K562 (cell line): ENCODE data around the gene ARHGAP10.

Experiments
- CHD4 ChIP-seq: fragments of 200-600 bp; sonication (generic); IDR thresholded peaks from 3 replicates; pipeline ENCODE4 v1.6.1; 2012; ENCODE audit warnings: low read depth, mild to moderate bottlenecking, mixed read lengths, low read length, inconsistent platforms; ENCODE audit not compliant: insufficient read depth, insufficient replicate concordance, poor library complexity, severe bottlenecking
- FOXP1 ChIP-seq: sonication (generic); formaldehyde crosslinking; IDR thresholded peaks from 2 replicates; pipeline ENCODE4 v1.8.0; 2022; ENCODE audit warnings: mild to moderate bottlenecking, missing genetic modification reagents
- NR2C2 ChIP-seq, 2 experiments: fragments of 200-800 bp in 1 of 2; sonication (Bioruptor generic) in 1 of 2; sonication (generic) in 1 of 2; formaldehyde crosslinking in 1 of 2; IDR thresholded peaks; 2 replicates each; pipeline versions ENCODE4 v1.6.1 to v1.8.0; 2016 to 2022; ENCODE audit warnings: mild to moderate bottlenecking in 1 of 2, missing compliant biosample characterization in 1 of 2, missing genetic modification characterization in 1 of 2, missing genetic modification reagents in 1 of 2
- PHF21A ChIP-seq: fragments of 450-650 bp; IDR thresholded peaks from 2 replicates; pipeline ENCODE4 v1.6.1; 2017; ENCODE audit warnings: low read depth, borderline replicate concordance
- POLR2A ChIP-seq: fragments of 450-650 bp; conservative IDR thresholded peaks from 2 replicates; pipeline ENCODE4 v1.6.1; 2016
- POLR2AphosphoS2 ChIP-seq: IDR thresholded peaks from 2 replicates; pipeline ENCODE4 v1.6.1; 2012; ENCODE audit warnings: low read length, improper control_type of control experiment
- POLR2AphosphoS5 ChIP-seq: IDR thresholded peaks from 2 replicates; pipeline ENCODE4 v1.6.1; 2011; ENCODE audit warnings: mild to moderate bottlenecking, low read depth, low read length, moderate library complexity; ENCODE audit not compliant: control insufficient read depth, insufficient read depth
- SIN3A ChIP-seq, 2 experiments: fragments of 150-350 bp in 1 of 2; IDR thresholded peaks; 2 replicates each; pipeline ENCODE4 v1.6.1; 2011 to 2016; ENCODE audit warnings: borderline replicate concordance in 2 of 2, low read depth in 2 of 2, low read length in 2 of 2, mild to moderate bottlenecking in 2 of 2, moderate library complexity in 2 of 2; ENCODE audit not compliant: control insufficient read depth in 1 of 2
- TEAD4 ChIP-seq, 2 experiments: sonication (generic) in 1 of 2; formaldehyde crosslinking in 1 of 2; IDR thresholded peaks; 2 replicates each; pipeline versions ENCODE4 v1.6.1 to v1.8.0; 2012 to 2022; ENCODE audit warnings: borderline replicate concordance in 1 of 2, inconsistent platforms in 1 of 2, low read length in 1 of 2, mild to moderate bottlenecking in 1 of 2, missing genetic modification reagents in 1 of 2
- ZNF12 ChIP-seq: sonication (generic); formaldehyde crosslinking; IDR thresholded peaks from 2 replicates; pipeline ENCODE4 v1.4.0; 2020; ENCODE audit warnings: mild to moderate bottlenecking, missing genetic modification reagents
- TF ChIP-seq, protein P1 (sequence below), 3 experiments: IDR thresholded peaks in 2 of 3; conservative IDR thresholded peaks in 1 of 3; 2 replicates each; pipeline ENCODE4 v1.5.1; 2011 to 2012; ENCODE audit warnings: low read length in 3 of 3, mild to moderate bottlenecking in 3 of 3, control low read depth in 2 of 3, improper control_type of control experiment in 1 of 3, inconsistent platforms in 1 of 3, low read depth in 1 of 3, mixed read lengths in 1 of 3, moderate library complexity in 1 of 3; ENCODE audit not compliant: insufficient read depth in 2 of 3
- TF ChIP-seq, protein P2 (sequence below): sonication (generic); formaldehyde crosslinking; IDR thresholded peaks from 2 replicates; pipeline ENCODE4 v1.9.0; 2022; ENCODE audit warnings: mild to moderate bottlenecking, missing genetic modification reagents
- TF ChIP-seq, protein P3 (sequence below): sonication (generic); formaldehyde crosslinking; IDR thresholded peaks from 2 replicates; pipeline ENCODE4 v1.9.0; 2022; ENCODE audit warnings: mild to moderate bottlenecking, missing genetic modification reagents
- TF ChIP-seq, protein P4 (sequence below): sonication (generic); formaldehyde crosslinking; IDR thresholded peaks from 2 replicates; pipeline ENCODE4 v1.5.0; 2020; ENCODE audit warnings: missing genetic modification reagents

DNA sequence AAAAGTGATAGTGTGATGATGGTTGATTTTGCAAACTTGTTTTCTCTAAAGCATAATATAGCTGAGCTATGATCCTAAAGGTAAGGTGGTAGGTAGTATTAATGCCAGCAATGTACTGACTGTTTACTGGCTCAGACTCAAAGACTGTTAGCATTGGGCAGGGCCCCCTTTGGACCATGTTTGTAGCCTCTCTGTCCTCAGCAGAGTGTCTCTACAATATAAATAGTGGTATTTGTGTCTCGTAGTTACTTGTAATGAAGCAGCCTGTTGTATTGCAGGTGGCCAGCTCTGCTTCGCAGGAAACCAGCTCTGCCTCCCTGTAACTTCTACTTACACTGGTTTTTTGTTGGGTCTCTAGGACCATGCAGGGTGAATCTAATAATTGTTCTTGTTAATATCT, 70.5 kb downstream of the ARHGAP10 start:
- TF ChIP-seq SIN3A (IDR thresholded peaks at IDR 0.05; ENCODE audit: borderline replicate concordance in 2 of 2, control insufficient read depth in 1 of 2, low read depth in 2 of 2, low read length in 2 of 2) (no peak), POLR2A (no peak), ZNF12 (no peak), NR2C2 (CRISPR knock-in tag; IDR thresholded peaks at IDR 0.05) (no peak), NR2C2 (tag; IDR thresholded peaks at IDR 0.05) (no peak), CHD4 (no peak), POLR2AphosphoS5 (no peak), FOXP1 (no peak), PHF21A (no peak), POLR2AphosphoS2 (no peak), TEAD4 (IDR thresholded peaks at IDR 0.05; ENCODE audit: low read length) (no peak), TEAD4 (CRISPR knock-in tag; IDR thresholded peaks at IDR 0.05; ENCODE audit: borderline replicate concordance) (no peak)
- TF ChIP-seq, protein P1, sequence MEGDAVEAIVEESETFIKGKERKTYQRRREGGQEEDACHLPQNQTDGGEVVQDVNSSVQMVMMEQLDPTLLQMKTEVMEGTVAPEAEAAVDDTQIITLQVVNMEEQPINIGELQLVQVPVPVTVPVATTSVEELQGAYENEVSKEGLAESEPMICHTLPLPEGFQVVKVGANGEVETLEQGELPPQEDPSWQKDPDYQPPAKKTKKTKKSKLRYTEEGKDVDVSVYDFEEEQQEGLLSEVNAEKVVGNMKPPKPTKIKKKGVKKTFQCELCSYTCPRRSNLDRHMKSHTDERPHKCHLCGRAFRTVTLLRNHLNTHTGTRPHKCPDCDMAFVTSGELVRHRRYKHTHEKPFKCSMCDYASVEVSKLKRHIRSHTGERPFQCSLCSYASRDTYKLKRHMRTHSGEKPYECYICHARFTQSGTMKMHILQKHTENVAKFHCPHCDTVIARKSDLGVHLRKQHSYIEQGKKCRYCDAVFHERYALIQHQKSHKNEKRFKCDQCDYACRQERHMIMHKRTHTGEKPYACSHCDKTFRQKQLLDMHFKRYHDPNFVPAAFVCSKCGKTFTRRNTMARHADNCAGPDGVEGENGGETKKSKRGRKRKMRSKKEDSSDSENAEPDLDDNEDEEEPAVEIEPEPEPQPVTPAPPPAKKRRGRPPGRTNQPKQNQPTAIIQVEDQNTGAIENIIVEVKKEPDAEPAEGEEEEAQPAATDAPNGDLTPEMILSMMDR (IDR thresholded peaks at IDR 0.05 in 2 of 3, conservative IDR thresholded peaks at IDR 0.05 in 1 of 3; ENCODE audit: insufficient read depth in 2 of 3, low read depth in 1 of 3, low read length in 3 of 3) = no peak
- TF ChIP-seq, protein P2, sequence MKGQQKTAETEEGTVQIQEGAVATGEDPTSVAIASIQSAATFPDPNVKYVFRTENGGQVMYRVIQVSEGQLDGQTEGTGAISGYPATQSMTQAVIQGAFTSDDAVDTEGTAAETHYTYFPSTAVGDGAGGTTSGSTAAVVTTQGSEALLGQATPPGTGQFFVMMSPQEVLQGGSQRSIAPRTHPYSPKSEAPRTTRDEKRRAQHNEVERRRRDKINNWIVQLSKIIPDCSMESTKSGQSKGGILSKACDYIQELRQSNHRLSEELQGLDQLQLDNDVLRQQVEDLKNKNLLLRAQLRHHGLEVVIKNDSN (CRISPR knock-in tag) = no peak
- TF ChIP-seq, protein P3, sequence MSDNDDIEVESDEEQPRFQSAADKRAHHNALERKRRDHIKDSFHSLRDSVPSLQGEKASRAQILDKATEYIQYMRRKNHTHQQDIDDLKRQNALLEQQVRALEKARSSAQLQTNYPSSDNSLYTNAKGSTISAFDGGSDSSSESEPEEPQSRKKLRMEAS = no peak
- TF ChIP-seq, protein P4, sequence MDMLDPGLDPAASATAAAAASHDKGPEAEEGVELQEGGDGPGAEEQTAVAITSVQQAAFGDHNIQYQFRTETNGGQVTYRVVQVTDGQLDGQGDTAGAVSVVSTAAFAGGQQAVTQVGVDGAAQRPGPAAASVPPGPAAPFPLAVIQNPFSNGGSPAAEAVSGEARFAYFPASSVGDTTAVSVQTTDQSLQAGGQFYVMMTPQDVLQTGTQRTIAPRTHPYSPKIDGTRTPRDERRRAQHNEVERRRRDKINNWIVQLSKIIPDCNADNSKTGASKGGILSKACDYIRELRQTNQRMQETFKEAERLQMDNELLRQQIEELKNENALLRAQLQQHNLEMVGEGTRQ (CRISPR knock-in tag) = no peak
